ENCODE measurements around the gene CD209.

GRCh38 chr19:7703332-7703731 lies 44.0 kb downstream of the CD209 start:
- TF ChIP-seq CTCF (IDR thresholded peaks at IDR 0.05) (no peak), TCF7L2 (IDR thresholded peaks at IDR 0.05; ENCODE audit: low read depth, low read length) (no peak), POLR2AphosphoS5 (IDR thresholded peaks at IDR 0.05; ENCODE audit: low read depth, low read length) (no peak)
- TF ChIP-seq, protein P1, sequence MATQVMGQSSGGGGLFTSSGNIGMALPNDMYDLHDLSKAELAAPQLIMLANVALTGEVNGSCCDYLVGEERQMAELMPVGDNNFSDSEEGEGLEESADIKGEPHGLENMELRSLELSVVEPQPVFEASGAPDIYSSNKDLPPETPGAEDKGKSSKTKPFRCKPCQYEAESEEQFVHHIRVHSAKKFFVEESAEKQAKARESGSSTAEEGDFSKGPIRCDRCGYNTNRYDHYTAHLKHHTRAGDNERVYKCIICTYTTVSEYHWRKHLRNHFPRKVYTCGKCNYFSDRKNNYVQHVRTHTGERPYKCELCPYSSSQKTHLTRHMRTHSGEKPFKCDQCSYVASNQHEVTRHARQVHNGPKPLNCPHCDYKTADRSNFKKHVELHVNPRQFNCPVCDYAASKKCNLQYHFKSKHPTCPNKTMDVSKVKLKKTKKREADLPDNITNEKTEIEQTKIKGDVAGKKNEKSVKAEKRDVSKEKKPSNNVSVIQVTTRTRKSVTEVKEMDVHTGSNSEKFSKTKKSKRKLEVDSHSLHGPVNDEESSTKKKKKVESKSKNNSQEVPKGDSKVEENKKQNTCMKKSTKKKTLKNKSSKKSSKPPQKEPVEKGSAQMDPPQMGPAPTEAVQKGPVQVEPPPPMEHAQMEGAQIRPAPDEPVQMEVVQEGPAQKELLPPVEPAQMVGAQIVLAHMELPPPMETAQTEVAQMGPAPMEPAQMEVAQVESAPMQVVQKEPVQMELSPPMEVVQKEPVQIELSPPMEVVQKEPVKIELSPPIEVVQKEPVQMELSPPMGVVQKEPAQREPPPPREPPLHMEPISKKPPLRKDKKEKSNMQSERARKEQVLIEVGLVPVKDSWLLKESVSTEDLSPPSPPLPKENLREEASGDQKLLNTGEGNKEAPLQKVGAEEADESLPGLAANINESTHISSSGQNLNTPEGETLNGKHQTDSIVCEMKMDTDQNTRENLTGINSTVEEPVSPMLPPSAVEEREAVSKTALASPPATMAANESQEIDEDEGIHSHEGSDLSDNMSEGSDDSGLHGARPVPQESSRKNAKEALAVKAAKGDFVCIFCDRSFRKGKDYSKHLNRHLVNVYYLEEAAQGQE (IDR thresholded peaks at IDR 0.05; ENCODE audit: insufficient read depth in 1 of 2, low read depth in 2 of 2, low read length in 1 of 2) = no peak

Data from Panc1 (cell line).